H1 (cell line): ENCODE results near the gene CHST12. TPM values are rescaled to one million over a fixed set of nuclear protein-coding genes. Genes with fewer than 3 reads are reported as not detected.
A peak's percentile ranks its signal among the peaks of the same experiment; 100 is the strongest.

ENCODE experiments used
- CTCF ChIA-PET: fragments of 300-600 bp; sonication (Branson Sonifier 250); formaldehyde crosslinking; loops from one replicate; lab custom pipeline; 2021; ENCODE audit not compliant: partially characterized antibody; lab: Charles Lee
- POLR2A ChIA-PET: fragments of 300-600 bp; sonication (Branson Sonifier 250); formaldehyde crosslinking; loops from one replicate; lab custom pipeline; 2021; ENCODE audit warnings: inconsistent platforms; ENCODE audit not compliant: partially characterized antibody; lab: Charles Lee
- DNase-seq, 2 experiments: peaks; one replicate each; pipeline versions ENCODE4 v3.0.0 to v3.0.0-alpha.2; 2010 to 2022; ENCODE audit warnings: low spot score in 2 of 2, low read depth in 1 of 2, mixed read lengths in 1 of 2
- FAIRE-seq: peaks from 2 replicates; lab custom pipeline; 2011; peaks lifted over from hg19 to GRCh38; lab: Jason Lieb, UNC
- H2AFZ ChIP-seq: 2 replicates; pipeline ENCODE4 v1.8.1; 2012; ENCODE audit warnings: low read length, inconsistent platforms
- H2AK5ac ChIP-seq: 2 replicates; pipeline ENCODE4 v1.6.1; 2013; ENCODE audit warnings: low read depth, low read length
- H2BK120ac ChIP-seq: replicated peaks from 2 replicates; pipeline ENCODE3; 2013; ENCODE audit warnings: low read depth, low read length, inconsistent platforms
- H2BK12ac ChIP-seq: 2 replicates; pipeline ENCODE4 v1.6.1; 2013; ENCODE audit warnings: low read depth, low read length
- H2BK15ac ChIP-seq: 2 replicates; pipeline ENCODE4 v1.6.1; 2013; ENCODE audit warnings: low read length
- H2BK20ac ChIP-seq: 2 replicates; pipeline ENCODE4 v1.6.1; 2013; ENCODE audit warnings: low read length
- H2BK5ac ChIP-seq: 2 replicates; pipeline ENCODE4 v1.6.1; 2013; ENCODE audit warnings: low read depth, low read length
- H3K14ac ChIP-seq: 2 replicates; pipeline ENCODE4 v1.6.1; 2013; ENCODE audit warnings: inconsistent platforms; ENCODE audit not compliant: insufficient read length
- H3K18ac ChIP-seq: 2 replicates; pipeline ENCODE4 v1.6.1; 2013; ENCODE audit warnings: low read length; ENCODE audit errors: extremely low read depth
- H3K23ac ChIP-seq: 2 replicates; pipeline ENCODE4 v1.6.1; 2013; ENCODE audit warnings: inconsistent platforms; ENCODE audit not compliant: insufficient read length
- H3K23me2 ChIP-seq: 2 replicates; pipeline ENCODE4 v1.6.1; 2013; ENCODE audit warnings: low read depth, low read length
- H3K27ac ChIP-seq: 2 replicates; pipeline ENCODE4 v1.6.1; 2011; ENCODE audit warnings: low read depth, low read length, inconsistent platforms
- H3K27me3 ChIP-seq, 4 experiments: replicated peaks in 1 of 4; 1 replicate in 1 of 4; 2 replicates in 3 of 4; pipeline versions ENCODE4 v1.6.1 to v1.8.1; 2011 to 2013; ENCODE audit warnings: low read length in 3 of 4, mild to moderate bottlenecking in 3 of 4, inconsistent platforms in 2 of 4, mixed read lengths in 2 of 4, moderate library complexity in 1 of 4; ENCODE audit not compliant: control insufficient read depth in 3 of 4, insufficient read depth in 3 of 4; ENCODE audit errors: extremely low read depth in 1 of 4
- H3K36me3 ChIP-seq, 4 experiments: 2 replicates each; pipeline versions ENCODE4 v1.6.1 to v1.8.1; 2011 to 2013; ENCODE audit warnings: mild to moderate bottlenecking in 4 of 4, low read length in 3 of 4, moderate library complexity in 2 of 4, control low read depth in 1 of 4, inconsistent platforms in 1 of 4; ENCODE audit not compliant: insufficient read depth in 4 of 4, control insufficient read depth in 2 of 4
- H3K4ac ChIP-seq: replicated peaks from 2 replicates; pipeline ENCODE3; 2013; ENCODE audit warnings: low read length, low read depth, mixed read lengths, inconsistent platforms; ENCODE audit not compliant: insufficient read length
- H3K4me1 ChIP-seq, 4 experiments: replicated peaks in 1 of 4; 1 replicate in 1 of 4; 2 replicates in 3 of 4; pipeline versions ENCODE4 v1.6.1 to v1.8.1; 2011 to 2013; ENCODE audit warnings: low read length in 3 of 4, inconsistent platforms in 2 of 4, mixed read lengths in 1 of 4; ENCODE audit not compliant: insufficient read depth in 4 of 4, control insufficient read depth in 3 of 4
- H3K4me2 ChIP-seq, 2 experiments: 2 replicates each; pipeline versions ENCODE4 v1.6.1 to v1.8.1; 2011 to 2013; ENCODE audit warnings: low read depth in 2 of 2, low read length in 2 of 2, control low read depth in 1 of 2, inconsistent platforms in 1 of 2, mild to moderate bottlenecking in 1 of 2; ENCODE audit not compliant: insufficient read depth in 1 of 2
- H3K4me3 ChIP-seq, 4 experiments: fragments of 200-600, 300-600 bp in 1 of 4; sonication (generic), shearing (Covaris generic), sonication (Bioruptor Twin) in 1 of 4; 2 replicates each; pipeline versions ENCODE4 v1.5.1 to v1.8.1; 2011 to 2016; ENCODE audit warnings: low read length in 4 of 4, low read depth in 3 of 4, control low read depth in 2 of 4, inconsistent platforms in 2 of 4, mild to moderate bottlenecking in 2 of 4, mixed read lengths in 1 of 4, moderate library complexity in 1 of 4; ENCODE audit not compliant: insufficient read depth in 2 of 4; ENCODE audit errors: extremely low read depth in 1 of 4
- H3K56ac ChIP-seq: replicated peaks from 2 replicates; pipeline ENCODE3; 2013; ENCODE audit warnings: low read depth, mild to moderate bottlenecking, mixed read lengths, low read length, inconsistent platforms; ENCODE audit not compliant: insufficient read length
- H3K79me1 ChIP-seq: 2 replicates; pipeline ENCODE4 v1.6.1; 2013; ENCODE audit warnings: low read depth, low read length, control low read depth
- H3K79me2 ChIP-seq, 2 experiments: 2 replicates each; pipeline versions ENCODE4 v1.6.1 to v1.8.1; 2012 to 2013; ENCODE audit warnings: low read length in 2 of 2, mild to moderate bottlenecking in 2 of 2, inconsistent platforms in 1 of 2; ENCODE audit not compliant: insufficient read depth in 2 of 2, control insufficient read depth in 1 of 2
- H3K9ac ChIP-seq, 4 experiments: replicated peaks in 1 of 4; 1 replicate in 1 of 4; 2 replicates in 3 of 4; pipeline versions ENCODE4 v1.6.1 to v1.8.1; 2011 to 2013; ENCODE audit warnings: low read depth in 3 of 4, low read length in 3 of 4, control low read depth in 2 of 4, mild to moderate bottlenecking in 2 of 4, moderate library complexity in 2 of 4, inconsistent platforms in 1 of 4; ENCODE audit errors: extremely low read depth in 1 of 4
- H3K9me3 ChIP-seq, 2 experiments: 2 replicates each; pipeline versions ENCODE4 v1.6.1 to v1.8.1; 2012 to 2013; ENCODE audit warnings: mild to moderate bottlenecking in 2 of 2, moderate library complexity in 2 of 2, control low read depth in 1 of 2, inconsistent platforms in 1 of 2, low read depth in 1 of 2, low read length in 1 of 2, mixed read lengths in 1 of 2; ENCODE audit not compliant: insufficient read depth in 2 of 2
- H4K20me1 ChIP-seq, 2 experiments: replicated peaks in 1 of 2; 2 replicates each; pipeline versions ENCODE3 to v1.8.1; 2011 to 2013; ENCODE audit warnings: inconsistent platforms in 2 of 2, low read length in 2 of 2, mild to moderate bottlenecking in 1 of 2; ENCODE audit not compliant: insufficient read depth in 2 of 2, control insufficient read depth in 1 of 2
- H4K5ac ChIP-seq: 2 replicates; pipeline ENCODE4 v1.6.1; 2013; ENCODE audit warnings: low read length, low read depth, mixed read lengths, inconsistent platforms; ENCODE audit not compliant: insufficient read length
- H4K8ac ChIP-seq: 2 replicates; pipeline ENCODE4 v1.8.0; 2013; ENCODE audit warnings: mild to moderate bottlenecking, moderate library complexity, low read length, inconsistent platforms; ENCODE audit not compliant: insufficient read depth; ENCODE audit errors: extremely low read depth
- H4K91ac ChIP-seq: replicated peaks from 2 replicates; pipeline ENCODE3; 2013; ENCODE audit warnings: low read length, mixed read lengths, inconsistent platforms; ENCODE audit not compliant: insufficient read length
- CREB1 ChIP-seq: IDR thresholded peaks from 2 replicates; pipeline ENCODE4 v1.6.1; 2012; ENCODE audit warnings: inconsistent platforms
- RFX5 ChIP-seq: IDR thresholded peaks from 2 replicates; pipeline ENCODE4 v1.6.1; 2011; ENCODE audit warnings: low read depth, low read length, improper control_type of control experiment, borderline replicate concordance
- WGBS, 2 experiments: shearing (Covaris generic) in 1 of 2; methylation state at CpG; one replicate each; pipeline versions ENCODE4 v1.1.6 to v1.1.7; 2013 to 2015; ENCODE audit warnings: low lambda C conversion rate in 2 of 2, mixed read lengths in 2 of 2, inconsistent platforms in 1 of 2, low coverage in 1 of 2, missing lambda C conversion rate in 1 of 2; ENCODE audit not compliant: insufficient replicate concordance in 2 of 2, insufficient coverage in 1 of 2, insufficient read length in 1 of 2; ENCODE audit errors: extremely low coverage in 1 of 2, missing lambda C conversion rate in 1 of 2; 5-methylcytosine and 5-hydroxymethylcytosine counted together
- polyA plus RNA-seq, 7 experiments: library from polyadenylated mRNA; depleted of rRNA in 3 of 7; stranded (reverse) in 5 of 7; unstranded in 2 of 7; fragments of >200 nt in 5 of 7; fragments of 200-250 nt in 2 of 7; gene quantifications; 1 replicate in 5 of 7; 2 replicates in 1 of 7; 4 replicates in 1 of 7; pipeline versions ENCODE4 v1.2.1 to v1.2.3, GENCODE V29; 2011 to 2013; ENCODE audit warnings: missing spikeins in 2 of 7, mixed read lengths in 2 of 7
- total RNA-seq: library from RNA; stranded (reverse); fragmentation: NEBNext Ultra II Directional; extraction: Animal tissue kit (Norgen Biotek cat#: 25700); gene quantifications from 2 replicates; pipeline ENCODE4 v1.2.1, GENCODE V29; 2021

Gene CHST12
- total and polyA plus RNA-seq, 2 of the 8 experiments (the other 6 are each of a cell fraction or from before 2014, with no cell fraction given) = 13.4 to 24.1 TPM

GRCh38 chr7:2437537-2438148, 34.2 kb downstream of the CHST12 start:
- peaks cover 0 to 3% of the 10 kb centered on the region in 2 experiments; a peak in 1 of 4 replicates for H3K9me3 ChIP-seq
- no peak overlapping the region for H4K8ac ChIP-seq
- H2BK15ac ChIP-seq = no peak overlapping the region
- H2BK12ac ChIP-seq = no peak overlapping the region
- no peak for TF ChIP-seq CREB1
- no peak for TF ChIP-seq RFX5
- no peak overlapping the region for H2BK120ac ChIP-seq
- no peak overlapping the region for H3K4me3 ChIP-seq
- ChIA-PET CTCF (interaction anchor here (0.6 to 14.6 kb wide), 2 partner anchors 13 to 155 kb away, joined by 3 to 119 read pairs; no protein-coding TSS in a partner anchor), POLR2A (interaction anchor here (1.3 kb wide), 1 partner anchor 13 kb away, joined by 3 read pairs; no protein-coding TSS in a partner anchor)
- peaks cover 0 to 17% (median 9%) of the 10 kb centered on the region in 4 experiments; a peak in 5 of 8 replicates for H3K36me3 ChIP-seq
- no peak overlapping the region for H4K91ac ChIP-seq
- H3K9ac ChIP-seq = no peak overlapping the region
- H2BK20ac ChIP-seq = no peak overlapping the region
- H3K27ac ChIP-seq = no peak overlapping the region
- no peaks in the 10 kb centered on the region for H3K27me3 ChIP-seq
- H3K79me2 ChIP-seq = no peaks in the 10 kb centered on the region; a peak in 1 of 4 replicates
- H3K23me2 ChIP-seq = no peaks in the 10 kb centered on the region
- no peak overlapping the region for H4K5ac ChIP-seq
- H3K14ac ChIP-seq = no peak overlapping the region
- no peak overlapping the region for H2AFZ ChIP-seq
- H3K4ac ChIP-seq = no peak overlapping the region
- FAIRE-seq (no peak), DNase-seq (no peak)
- H3K18ac ChIP-seq = no peak overlapping the region
- H4K20me1 ChIP-seq = peaks cover 0 to 9% of the 10 kb centered on the region in 2 experiments
- H3K4me2 ChIP-seq = no peak overlapping the region
- H3K79me1 ChIP-seq = no peaks in the 10 kb centered on the region
- WGBS, 2 experiments = 88% methylated on average over 16 of the region's 16 CpGs; no CpG with 5 or more reads in 1 of the 2 experiments
- H3K23ac ChIP-seq = no peak overlapping the region
- no peak overlapping the region for H2AK5ac ChIP-seq
- H3K4me1 ChIP-seq = no peaks in the 10 kb centered on the region
- H2BK5ac ChIP-seq = peak overlapping the region; percentile 3; the same call in 1 of the 2 replicates
- H3K56ac ChIP-seq = no peak overlapping the region
